Measurements from ENCODE around the gene RELL1. TPM values are rescaled to one million over a fixed set of nuclear protein-coding genes. Genes with fewer than 3 reads are reported as not detected.

RELL1 gene
- total and polyA plus RNA-seq, 5 donors from 2014 or later = 2.7 to 24.3 (median 5.3) TPM

DNA sequence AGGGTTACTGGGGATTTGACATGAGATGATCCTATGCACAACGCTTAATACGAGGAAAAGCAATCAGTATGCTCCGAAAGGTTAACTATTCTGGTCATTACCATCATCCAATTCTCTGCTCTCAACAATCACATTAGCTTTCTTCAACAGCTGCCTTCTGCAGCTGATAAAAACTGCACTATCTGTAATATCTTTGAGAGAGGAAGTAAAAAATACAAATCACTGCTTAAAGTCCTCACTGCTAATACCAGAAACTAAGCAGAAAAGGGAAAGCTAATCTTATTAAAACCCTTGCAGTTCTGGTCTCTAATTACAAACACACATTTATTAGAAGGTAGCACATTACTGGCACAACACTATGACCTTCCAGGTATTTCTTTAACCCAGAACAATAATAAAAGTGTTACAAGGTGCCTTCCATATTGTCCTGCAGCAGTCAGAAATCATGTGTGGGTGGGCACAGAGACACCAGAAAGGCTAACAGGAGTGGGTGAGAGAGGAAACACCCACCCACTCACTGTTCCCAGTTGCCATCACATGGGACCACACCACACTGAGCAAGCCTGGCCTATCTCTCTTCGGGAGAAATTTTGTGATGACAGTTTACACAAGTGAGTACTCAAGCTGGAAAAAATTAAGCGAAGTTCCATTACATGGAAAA is 71.0 kb downstream of the RELL1 start:
- Histone ChIP-seq H3K27me3 (ENCODE audit: control insufficient read depth, insufficient read depth, low read length) (no peaks in the 10 kb centered on the region), H3K4me1 (ENCODE audit: control insufficient read depth, insufficient read depth, low read length, poor library complexity, severe bottlenecking) (no peaks in the 10 kb centered on the region), H3K4me3 (ENCODE audit: low read depth, low read length) (no peak overlapping the region), H3K9me3 (ENCODE audit: control insufficient read depth in 2 of 2, low read length in 2 of 2) (no peaks in the 10 kb centered on the region), H3K27ac (ENCODE audit: insufficient read depth, low read length, poor library complexity, severe bottlenecking) (no peak overlapping the region), H3K36me3 (ENCODE audit: control insufficient read depth, insufficient read depth, low read length) (peaks cover 3% of the 10 kb centered on the region)
- no peak for ATAC-seq (ENCODE audit: low read depth in 2 of 2)
- H3K27ac Mint-ChIP-seq = peak overlapping the region in 1 of 3 donors; percentile 28
- no peaks in the 10 kb centered on the region for H3K27me3 Mint-ChIP-seq
- H3K4me3 Mint-ChIP-seq = no peak overlapping the region
- peaks cover 2 to 17% (median 6%) of the 10 kb centered on the region in 4 donors for H3K4me1 Mint-ChIP-seq
- peaks cover 9% of the 10 kb centered on the region for H3K36me3 Mint-ChIP-seq
- DNase-seq = no peak
- no peaks in the 10 kb centered on the region for H3K9me3 Mint-ChIP-seq

- H3K36me3 ChIP-seq (ENCODE audit: control insufficient read depth, insufficient read depth, low read length) = peaks cover 3% of the 10 kb centered on the region
- no peaks in the 10 kb centered on the region for H3K27me3 ChIP-seq (ENCODE audit: control insufficient read depth, insufficient read depth, low read length)
- peak overlapping the region in 1 of 3 donors; percentile 41 for H3K27ac Mint-ChIP-seq
- H3K4me1 ChIP-seq (ENCODE audit: control insufficient read depth, insufficient read depth, low read length, poor library complexity, severe bottlenecking) = no peaks in the 10 kb centered on the region
- ATAC-seq (ENCODE audit: low read depth in 2 of 2) (no peak), DNase-seq (no peak)
- no peak overlapping the region for H3K4me3 ChIP-seq (ENCODE audit: low read depth, low read length)
- H3K36me3 Mint-ChIP-seq = peaks cover 19% of the 10 kb centered on the region
- peaks cover 2 to 17% (median 6%) of the 10 kb centered on the region in 4 donors for H3K4me1 Mint-ChIP-seq
- peaks cover 0 to 6% (median 0%) of the 10 kb centered on the region in 7 donors for H3K9me3 Mint-ChIP-seq
- no peaks in the 10 kb centered on the region for H3K27me3 Mint-ChIP-seq
- no peaks in the 10 kb centered on the region for H3K9me3 ChIP-seq (ENCODE audit: control insufficient read depth in 2 of 2, low read length in 2 of 2)
- H3K27ac ChIP-seq (ENCODE audit: insufficient read depth, low read length, poor library complexity, severe bottlenecking) = no peak overlapping the region
- H3K4me3 Mint-ChIP-seq = no peak overlapping the region
Measured at GRCh38 chr4:37612811-37613210, 73.4 kb downstream of the RELL1 start.

GRCh38 chr4:37609626-37610025 is 76.5 kb downstream of the RELL1 start:
- DNase-seq (no peak), ATAC-seq (ENCODE audit: low read depth in 2 of 2) (no peak)
- Histone ChIP-seq H3K27ac (ENCODE audit: insufficient read depth, low read length, poor library complexity, severe bottlenecking) (no peak overlapping the region), H3K36me3 (ENCODE audit: control insufficient read depth, insufficient read depth, low read length) (peaks cover 3% of the 10 kb centered on the region), H3K9me3 (ENCODE audit: control insufficient read depth in 2 of 2, low read length in 2 of 2) (no peaks in the 10 kb centered on the region), H3K4me3 (ENCODE audit: low read depth, low read length) (no peak overlapping the region), H3K27me3 (ENCODE audit: control insufficient read depth, insufficient read depth, low read length) (no peaks in the 10 kb centered on the region), H3K4me1 (ENCODE audit: control insufficient read depth, insufficient read depth, low read length, poor library complexity, severe bottlenecking) (no peaks in the 10 kb centered on the region)
- H3K4me3 Mint-ChIP-seq = no peak overlapping the region
- H3K9me3 Mint-ChIP-seq = peaks cover 0 to 6% (median 0%) of the 10 kb centered on the region in 7 donors
- H3K27me3 Mint-ChIP-seq = no peaks in the 10 kb centered on the region
- H3K4me1 Mint-ChIP-seq = peaks cover 0 to 8% (median 5%) of the 10 kb centered on the region in 4 donors
- H3K27ac Mint-ChIP-seq = no peak overlapping the region
- peaks cover 15% of the 10 kb centered on the region for H3K36me3 Mint-ChIP-seq

DNA sequence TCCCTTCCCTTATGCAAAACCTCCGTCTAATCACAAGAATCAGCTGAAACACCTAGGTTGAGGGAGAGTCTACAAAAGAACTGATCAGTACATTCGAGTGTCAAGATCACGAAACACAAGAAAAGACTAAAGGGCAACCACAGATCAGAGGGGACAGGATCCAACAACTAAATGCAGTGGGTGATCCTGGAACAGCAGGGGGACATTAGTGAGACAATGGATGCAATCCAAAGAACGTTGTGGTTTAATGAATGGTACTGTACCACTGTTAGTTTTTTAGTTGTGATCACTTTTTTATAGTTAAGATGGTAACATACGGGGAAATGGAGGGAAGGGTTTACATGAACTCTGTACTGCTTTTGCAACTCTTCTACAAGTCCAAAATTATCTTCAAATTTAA is 79.2 kb downstream of the RELL1 start:
- no peaks in the 10 kb centered on the region for H3K36me3 ChIP-seq (ENCODE audit: control insufficient read depth, insufficient read depth, low read length)
- no peak overlapping the region for H3K27ac ChIP-seq (ENCODE audit: insufficient read depth, low read length, poor library complexity, severe bottlenecking)
- Mint-ChIP-seq H3K4me1 (peaks cover 0 to 9% (median 2%) of the 10 kb centered on the region in 4 donors), H3K4me3 (no peak overlapping the region), H3K27ac (no peak overlapping the region), H3K9me3 (peaks cover 0 to 6% (median 0%) of the 10 kb centered on the region in 7 donors), H3K27me3 (no peaks in the 10 kb centered on the region), H3K36me3 (peaks cover 10% of the 10 kb centered on the region)
- H3K4me3 ChIP-seq (ENCODE audit: low read depth, low read length) = no peak overlapping the region
- H3K27me3 ChIP-seq (ENCODE audit: control insufficient read depth, insufficient read depth, low read length) = no peaks in the 10 kb centered on the region
- H3K9me3 ChIP-seq (ENCODE audit: control insufficient read depth in 2 of 2, low read length in 2 of 2) = no peaks in the 10 kb centered on the region
- DNase-seq (no peak), ATAC-seq (ENCODE audit: low read depth in 2 of 2) (no peak)
- no peaks in the 10 kb centered on the region for H3K4me1 ChIP-seq (ENCODE audit: control insufficient read depth, insufficient read depth, low read length, poor library complexity, severe bottlenecking)

GRCh38 chr4:37605843-37606565 is 80.2 kb downstream of the RELL1 start:
- Mint-ChIP-seq H3K4me1 (peaks cover 0 to 9% (median 2%) of the 10 kb centered on the region in 4 donors), H3K9me3 (peaks cover 0 to 6% (median 0%) of the 10 kb centered on the region in 7 donors), H3K27ac (peak overlapping the region in 1 of 3 donors; percentile 68), H3K27me3 (no peaks in the 10 kb centered on the region), H3K36me3 (peaks cover 10% of the 10 kb centered on the region), H3K4me3 (no peak overlapping the region)
- no peaks in the 10 kb centered on the region for H3K36me3 ChIP-seq (ENCODE audit: control insufficient read depth, insufficient read depth, low read length)
- no peak overlapping the region for H3K4me3 ChIP-seq (ENCODE audit: low read depth, low read length)
- H3K27ac ChIP-seq (ENCODE audit: insufficient read depth, low read length, poor library complexity, severe bottlenecking) = no peak overlapping the region
- ATAC-seq (ENCODE audit: low read depth in 2 of 2) (no peak), DNase-seq (no peak)
- no peaks in the 10 kb centered on the region for H3K9me3 ChIP-seq (ENCODE audit: control insufficient read depth in 2 of 2, low read length in 2 of 2)
- H3K27me3 ChIP-seq (ENCODE audit: control insufficient read depth, insufficient read depth, low read length) = no peaks in the 10 kb centered on the region
- H3K4me1 ChIP-seq (ENCODE audit: control insufficient read depth, insufficient read depth, low read length, poor library complexity, severe bottlenecking) = no peaks in the 10 kb centered on the region

- no peak for DNase-seq
- peaks cover 8% of the 10 kb centered on the region for H3K36me3 Mint-ChIP-seq
- Histone ChIP-seq H3K27ac (ENCODE audit: insufficient read depth, low read length, poor library complexity, severe bottlenecking) (no peak overlapping the region), H3K27me3 (ENCODE audit: control insufficient read depth, insufficient read depth, low read length) (no peaks in the 10 kb centered on the region), H3K36me3 (ENCODE audit: control insufficient read depth, insufficient read depth, low read length) (no peaks in the 10 kb centered on the region), H3K4me3 (ENCODE audit: low read depth, low read length) (no peak overlapping the region), H3K9me3 (ENCODE audit: control insufficient read depth in 2 of 2, low read length in 2 of 2) (no peaks in the 10 kb centered on the region), H3K4me1 (ENCODE audit: control insufficient read depth, insufficient read depth, low read length, poor library complexity, severe bottlenecking) (no peaks in the 10 kb centered on the region)
- H3K4me1 Mint-ChIP-seq = peaks cover 0 to 9% (median 2%) of the 10 kb centered on the region in 4 donors
- H3K4me3 Mint-ChIP-seq = no peak overlapping the region
- no peaks in the 10 kb centered on the region for H3K27me3 Mint-ChIP-seq
- peaks cover 0 to 5% (median 0%) of the 10 kb centered on the region in 7 donors for H3K9me3 Mint-ChIP-seq
- no peak overlapping the region for H3K27ac Mint-ChIP-seq
- no peak for ATAC-seq (ENCODE audit: low read depth in 2 of 2)
Measured at GRCh38 chr4:37604461-37604860, 81.7 kb downstream of the RELL1 start.

DNA sequence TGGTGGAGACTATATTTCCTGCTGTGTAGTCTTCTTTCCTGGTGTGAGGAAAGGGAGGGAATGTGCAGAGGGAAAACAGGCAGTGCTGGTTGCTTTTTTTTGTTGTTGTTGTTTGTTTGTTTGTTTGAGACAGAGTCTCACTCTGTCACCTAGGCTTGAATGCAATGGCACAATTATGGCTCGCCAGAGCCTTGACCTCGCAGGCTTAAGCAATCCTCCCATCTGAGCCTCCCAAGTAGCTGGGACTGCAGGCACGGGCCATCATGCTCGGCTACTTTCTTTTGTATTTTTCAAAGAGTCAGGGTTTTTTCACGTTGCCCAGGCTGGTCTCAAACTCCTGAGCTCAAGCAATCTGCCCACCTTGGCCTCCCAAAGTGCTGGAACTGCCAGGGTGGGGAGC is 82.5 kb downstream of the RELL1 start:
- no peak for DNase-seq
- Mint-ChIP-seq H3K9me3 (no peaks in the 10 kb centered on the region), H3K27ac (no peak overlapping the region), H3K27me3 (no peaks in the 10 kb centered on the region), H3K4me1 (peaks cover 0 to 9% (median 2%) of the 10 kb centered on the region in 4 donors), H3K4me3 (no peak overlapping the region), H3K36me3 (peaks cover 4% of the 10 kb centered on the region)
- ATAC-seq (ENCODE audit: low read depth in 2 of 2) = no peak
- Histone ChIP-seq H3K4me3 (ENCODE audit: low read depth, low read length) (no peak overlapping the region), H3K4me1 (ENCODE audit: control insufficient read depth, insufficient read depth, low read length, poor library complexity, severe bottlenecking) (no peaks in the 10 kb centered on the region), H3K27ac (ENCODE audit: insufficient read depth, low read length, poor library complexity, severe bottlenecking) (no peak overlapping the region), H3K36me3 (ENCODE audit: control insufficient read depth, insufficient read depth, low read length) (no peaks in the 10 kb centered on the region), H3K27me3 (ENCODE audit: control insufficient read depth, insufficient read depth, low read length) (no peaks in the 10 kb centered on the region), H3K9me3 (ENCODE audit: control insufficient read depth in 2 of 2, low read length in 2 of 2) (no peaks in the 10 kb centered on the region)

All from CD4-positive, CD25-positive, alpha-beta regulatory T cell (primary cell).